Testis (tissue), 3 donors: Measurements from ENCODE around the gene FAU. TPM values are rescaled to one million over a fixed set of nuclear protein-coding genes. Genes with fewer than 3 reads are reported as not detected.

Source experiments
- DNase-seq: peaks from one replicate; pipeline ENCODE4 v3.0.0-alpha.2; 2019
- H3K27ac ChIP-seq, 2 donors: fragments of 200-600 bp; sonication (generic); one replicate each; pipeline ENCODE4 v1.5.1; 2019
- H3K27me3 ChIP-seq: fragments of 200-600 bp; sonication (generic); one replicate; pipeline ENCODE4 v1.5.1; 2019
- H3K36me3 ChIP-seq: fragments of 200-600 bp; sonication (generic); one replicate; pipeline ENCODE4 v1.5.1; 2017; ENCODE audit warnings: low read depth; ENCODE audit errors: missing control alignments
- H3K4me1 ChIP-seq: fragments of 200-600 bp; sonication (generic); one replicate; pipeline ENCODE4 v1.5.1; 2019
- H3K4me3 ChIP-seq, 2 donors: fragments of 200-600 bp; sonication (generic); one replicate each; pipeline ENCODE4 v1.5.1; 2017 to 2019
- H3K9me3 ChIP-seq: fragments of 200-600 bp; sonication (generic); one replicate; pipeline ENCODE4 v1.5.1; 2017
- CTCF ChIP-seq, 3 experiments: fragments of 450-650 bp in 2 of 3; fragments of 200-600 bp in 1 of 3; sonication (generic) in 1 of 3; IDR thresholded peaks; one replicate each; pipeline ENCODE4 v1.5.1; 2016 to 2019; ENCODE audit warnings: antibody characterized with exemption in 3 of 3, mild to moderate bottlenecking in 2 of 3, moderate library complexity in 1 of 3
- POLR2A ChIP-seq: fragments of 450-650 bp; IDR thresholded peaks from one replicate; pipeline ENCODE4 v1.6.1; 2017; ENCODE audit warnings: antibody characterized with exemption, mild to moderate bottlenecking, moderate library complexity
- WGBS, 2 donors: methylation state at CpG; one replicate each; pipeline ENCODE4 v1.1.5; 2018; 5-methylcytosine and 5-hydroxymethylcytosine counted together
- intact Hi-C: fragments of 100-400 bp; cut with DNase I; formaldehyde crosslinking; loops from one replicate; pipeline ENCODE4 v1.15.1; 2023; ENCODE audit warnings: low total_unique reads
- polyA plus RNA-seq: library from polyadenylated mRNA; stranded (reverse); fragments of 350-450 nt; fragmentation: Illumina TruSeq; extraction: RNeasy Lipid Tissue Mini Kit (QIAGEN cat#74804); gene quantifications from one replicate; pipeline ENCODE4 v1.2.3, GENCODE V29; 2014; ENCODE audit warnings: low read depth, low replicate concordance; ENCODE audit not compliant: insufficient read depth
- total RNA-seq, 2 donors: library from RNA; depleted of rRNA; stranded (reverse); fragments of >200 nt; gene quantifications; one replicate each; pipeline ENCODE4 v1.2.3, GENCODE V29; 2016

Gene FAU
- total and polyA plus RNA-seq, 3 donors from 2014 or later, result 441 to 761 (median 583) TPM

- H3K4me1 ChIP-seq, result peaks cover 22% of the 10 kb centered on the region
- intact Hi-C loops, result no loop called here
- no peak overlapping the region for H3K4me3 ChIP-seq
- H3K27me3 ChIP-seq, result no peaks in the 10 kb centered on the region
- H3K9me3 ChIP-seq, result no peaks in the 10 kb centered on the region
- H3K36me3 ChIP-seq, result no peaks in the 10 kb centered on the region
- TF ChIP-seq CTCF (IDR thresholded peaks at IDR 0.05) (no peak), POLR2A (no peak)
- H3K27ac ChIP-seq, result no peak overlapping the region
- 82 to 93% methylated on average over 9 to 19 of the region's 19 CpGs for WGBS, 2 donors
- no peak for DNase-seq
Measured at GRCh38 chr11:65130631-65131416, 8.9 kb upstream of the FAU start.

- H3K4me1 ChIP-seq, result peaks cover 15% of the 10 kb centered on the region
- no peak overlapping the region for H3K27ac ChIP-seq
- H3K36me3 ChIP-seq, result no peaks in the 10 kb centered on the region
- H3K4me3 ChIP-seq, result no peak overlapping the region
- intact Hi-C loops, result no loop called here
- no peaks in the 10 kb centered on the region for H3K27me3 ChIP-seq
- TF ChIP-seq CTCF (IDR thresholded peaks at IDR 0.05), result no peak
- no peak for TF ChIP-seq POLR2A
- no peak for DNase-seq
- 81 to 87% methylated on average over 10 to 13 of the region's 13 CpGs for WGBS, 2 donors
- H3K9me3 ChIP-seq, result no peaks in the 10 kb centered on the region
Measured at GRCh38 chr11:65129649-65130441, 7.9 kb upstream of the FAU start.

- H3K4me1 ChIP-seq, result peaks cover 13% of the 10 kb centered on the region
- DNase-seq, result no peak
- no peaks in the 10 kb centered on the region for H3K36me3 ChIP-seq
- no peak overlapping the region for H3K27ac ChIP-seq
- no peak overlapping the region for H3K4me3 ChIP-seq
- H3K27me3 ChIP-seq, result no peaks in the 10 kb centered on the region
- TF ChIP-seq POLR2A (no peak), CTCF (IDR thresholded peaks at IDR 0.05) (no peak)
- no peaks in the 10 kb centered on the region for H3K9me3 ChIP-seq
- intact Hi-C loops, result no loop called here
- 77 to 87% methylated on average over 14 to 15 of the region's 15 CpGs for WGBS, 2 donors
Measured at GRCh38 chr11:65128182-65129145, 6.5 kb upstream of the FAU start.

GRCh38 chr11:65127473-65128181, 5.7 kb upstream of the FAU start:
- no peaks in the 10 kb centered on the region for H3K9me3 ChIP-seq
- intact Hi-C loops, result no loop called here
- no peak overlapping the region for H3K27ac ChIP-seq
- no peak for DNase-seq
- no peak for TF ChIP-seq POLR2A
- TF ChIP-seq CTCF (IDR thresholded peaks at IDR 0.05), result no peak
- H3K4me1 ChIP-seq, result peaks cover 9% of the 10 kb centered on the region
- no peaks in the 10 kb centered on the region for H3K27me3 ChIP-seq
- no peak overlapping the region for H3K4me3 ChIP-seq
- WGBS, 2 donors, result 79 to 82% methylated on average over 12 of the region's 12 CpGs
- H3K36me3 ChIP-seq, result no peaks in the 10 kb centered on the region
